SK-N-SH treated with all-trans-retinoic acid at 6 μM for 48 hours (cell line): ENCODE data around the gene IQCH.

ENCODE experiments used
- ARNTL ChIP-seq: fragments of 450-650 bp; formaldehyde crosslinking; IDR thresholded peaks from 2 replicates; pipeline ENCODE4 v1.5.0; 2020; ENCODE audit warnings: low read depth, mild to moderate bottlenecking, moderate library complexity, borderline replicate concordance
- BACH2 ChIP-seq: fragments of 250-450 bp; sonication (Bioruptor Pico); IDR thresholded peaks from 2 replicates; pipeline ENCODE4 v1.9.0; 2021; ENCODE audit warnings: mild to moderate bottlenecking, borderline replicate concordance
- CREB5 ChIP-seq: fragments of 250-450 bp; sonication (Bioruptor Pico); IDR thresholded peaks from 2 replicates; pipeline ENCODE4 v1.5.1; 2020; ENCODE audit warnings: low read depth, mild to moderate bottlenecking, moderate library complexity
- TOX ChIP-seq: fragments of 250-450 bp; sonication (Bioruptor Pico); IDR thresholded peaks from 2 replicates; pipeline ENCODE4 v1.8.0; 2021; ENCODE audit warnings: mild to moderate bottlenecking, moderate library complexity, borderline replicate concordance
- ZFP3 ChIP-seq: fragments of 250-450 bp; sonication (Bioruptor Pico); IDR thresholded peaks from 2 replicates; pipeline ENCODE4 v1.5.0; 2020; ENCODE audit warnings: mild to moderate bottlenecking, moderate library complexity
- ZNF565 ChIP-seq: fragments of 450-650 bp; formaldehyde crosslinking; conservative IDR thresholded peaks from 2 replicates; pipeline ENCODE4 v1.5.0; 2020; ENCODE audit warnings: low read depth, mild to moderate bottlenecking, moderate library complexity
- ZNF70 ChIP-seq: fragments of 450-650 bp; formaldehyde crosslinking; IDR thresholded peaks from 2 replicates; pipeline ENCODE4 v1.5.0; 2020; ENCODE audit warnings: mild to moderate bottlenecking, moderate library complexity
- TF ChIP-seq, protein P1 (sequence below): fragments of 250-450 bp; sonication (Bioruptor Pico); IDR thresholded peaks from 2 replicates; pipeline ENCODE4 v1.8.0; 2020; ENCODE audit warnings: mild to moderate bottlenecking, moderate library complexity, borderline replicate concordance

- no peak for TF ChIP-seq TOX (CRISPR knock-in tag)
- TF ChIP-seq ZNF565 (CRISPR knock-in tag), result no peak
- no peak for TF ChIP-seq ZFP3 (CRISPR knock-in tag)
- no peak for TF ChIP-seq CREB5
- TF ChIP-seq ZNF70 (CRISPR knock-in tag), result no peak
- no peak for TF ChIP-seq ARNTL (CRISPR knock-in tag)
- TF ChIP-seq, protein P1, sequence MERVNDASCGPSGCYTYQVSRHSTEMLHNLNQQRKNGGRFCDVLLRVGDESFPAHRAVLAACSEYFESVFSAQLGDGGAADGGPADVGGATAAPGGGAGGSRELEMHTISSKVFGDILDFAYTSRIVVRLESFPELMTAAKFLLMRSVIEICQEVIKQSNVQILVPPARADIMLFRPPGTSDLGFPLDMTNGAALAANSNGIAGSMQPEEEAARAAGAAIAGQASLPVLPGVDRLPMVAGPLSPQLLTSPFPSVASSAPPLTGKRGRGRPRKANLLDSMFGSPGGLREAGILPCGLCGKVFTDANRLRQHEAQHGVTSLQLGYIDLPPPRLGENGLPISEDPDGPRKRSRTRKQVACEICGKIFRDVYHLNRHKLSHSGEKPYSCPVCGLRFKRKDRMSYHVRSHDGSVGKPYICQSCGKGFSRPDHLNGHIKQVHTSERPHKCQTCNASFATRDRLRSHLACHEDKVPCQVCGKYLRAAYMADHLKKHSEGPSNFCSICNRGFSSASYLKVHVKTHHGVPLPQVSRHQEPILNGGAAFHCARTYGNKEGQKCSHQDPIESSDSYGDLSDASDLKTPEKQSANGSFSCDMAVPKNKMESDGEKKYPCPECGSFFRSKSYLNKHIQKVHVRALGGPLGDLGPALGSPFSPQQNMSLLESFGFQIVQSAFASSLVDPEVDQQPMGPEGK, result no peak
- TF ChIP-seq BACH2 (CRISPR knock-in tag), result no peak
These were observed 140.5 kb downstream of the IQCH start for GRCh38 chr15:67394873-67395639.
